CD4-positive, alpha-beta T cell (primary cell): ENCODE results near the gene SLC25A28. TPM values are rescaled to one million over a fixed set of nuclear protein-coding genes. Genes with fewer than 3 reads are reported as not detected.

ENCODE experiments used
- ATAC-seq: fragments of 200-7000 bp; cut with Tn5 transposase; one replicate; pipeline ENCODE4 v1.10.0; 2022; ENCODE audit warnings: mild to moderate bottlenecking; ENCODE audit not compliant: poor library complexity
- CTCF ChIA-PET: fragments of 350-600 bp; sonication (Branson Sonifier 250); formaldehyde crosslinking; loops from one replicate; lab custom pipeline; 2021; ENCODE audit warnings: antibody characterized with exemption, inconsistent platforms; lab: Charles Lee
- POLR2A ChIA-PET: fragments of 350-600 bp; sonication (Branson Sonifier 250); formaldehyde crosslinking; loops from one replicate; lab custom pipeline; 2021; ENCODE audit warnings: antibody characterized with exemption, inconsistent platforms; lab: Charles Lee
- DNase-seq, 14 experiments: peaks; one replicate each; pipeline ENCODE4 v3.0.0-alpha.2; 2013 to 2020; ENCODE audit warnings: mixed read lengths in 2 of 14
- H3K27ac ChIP-seq, 2 donors: one replicate each; pipeline versions ENCODE4 v1.5.1 to v1.7.0; 2013; ENCODE audit warnings: low read length in 2 of 2, low read depth in 1 of 2, mild to moderate bottlenecking in 1 of 2
- H3K27me3 ChIP-seq, 2 experiments: 1 replicate in 1 of 2; 2 replicates in 1 of 2; pipeline versions ENCODE4 v1.6.1 to v1.7.0; 2013; ENCODE audit warnings: low read length in 2 of 2, control low read depth in 1 of 2, mild to moderate bottlenecking in 1 of 2, moderate library complexity in 1 of 2; ENCODE audit not compliant: insufficient read depth in 2 of 2, control insufficient read depth in 1 of 2
- H3K36me3 ChIP-seq: one replicate; pipeline ENCODE4 v1.6.1; 2013; ENCODE audit warnings: low read length, control low read depth; ENCODE audit not compliant: insufficient read depth
- H3K4me1 ChIP-seq: one replicate; pipeline ENCODE4 v1.6.1; 2013; ENCODE audit warnings: low read length, control low read depth; ENCODE audit not compliant: insufficient read depth
- H3K4me3 ChIP-seq: one replicate; pipeline ENCODE4 v1.5.1; 2013; ENCODE audit warnings: mild to moderate bottlenecking, low read length, moderate library complexity
- H3K9me3 ChIP-seq, 2 experiments: 1 replicate in 1 of 2; 2 replicates in 1 of 2; pipeline versions ENCODE4 v1.6.1 to v1.7.0; 2013; ENCODE audit warnings: low read length in 2 of 2, mild to moderate bottlenecking in 2 of 2, control low read depth in 1 of 2, moderate library complexity in 1 of 2; ENCODE audit not compliant: control insufficient read depth in 1 of 2, insufficient read depth in 1 of 2
- H3K27ac Mint-ChIP-seq: one replicate; pipeline ENCODE4 v1.8.0; 2020; ENCODE audit warnings: mixed read lengths
- H3K27me3 Mint-ChIP-seq: one replicate; pipeline ENCODE4 v1.8.0; 2021; ENCODE audit warnings: mixed read lengths
- H3K36me3 Mint-ChIP-seq: one replicate; pipeline ENCODE4 v1.8.0; 2021; ENCODE audit warnings: low read depth, mixed read lengths
- H3K4me1 Mint-ChIP-seq: one replicate; pipeline ENCODE4 v1.8.0; 2021; ENCODE audit warnings: low read depth, mixed read lengths
- H3K4me3 Mint-ChIP-seq: one replicate; pipeline ENCODE4 v1.8.0; 2020; ENCODE audit warnings: mild to moderate bottlenecking, mixed read lengths
- H3K9me3 Mint-ChIP-seq: one replicate; pipeline ENCODE4 v1.8.0; 2020; ENCODE audit warnings: mixed read lengths
- intact Hi-C, 2 experiments: fragments of 100-400 bp; cut with DNase I in 1 of 2; cut with micrococcal nuclease in 1 of 2; formaldehyde crosslinking; loops; one replicate each; pipeline versions ENCODE4 v1.15.1 to v1.9.0; 2023 to 2025; cut with DNase I, micrococcal nuclease
- total RNA-seq, 174 experiments: library from RNA in 2 of 174; stranded (reverse) in 2 of 174; gene quantifications; one replicate each; pipeline ENCODE4 v1.2.3 and lab custom pipeline; 2021 to 2026
- TF ChIP-seq, protein P1 (sequence below): fragments of 200-600 bp; IDR thresholded peaks from one replicate; pipeline ENCODE4 v1.8.0; 2022; ENCODE audit warnings: antibody characterized with exemption, mild to moderate bottlenecking

The SLC25A28 gene
- total RNA-seq, 2 experiments from 2014 or later: 112 to 113 TPM

DNA sequence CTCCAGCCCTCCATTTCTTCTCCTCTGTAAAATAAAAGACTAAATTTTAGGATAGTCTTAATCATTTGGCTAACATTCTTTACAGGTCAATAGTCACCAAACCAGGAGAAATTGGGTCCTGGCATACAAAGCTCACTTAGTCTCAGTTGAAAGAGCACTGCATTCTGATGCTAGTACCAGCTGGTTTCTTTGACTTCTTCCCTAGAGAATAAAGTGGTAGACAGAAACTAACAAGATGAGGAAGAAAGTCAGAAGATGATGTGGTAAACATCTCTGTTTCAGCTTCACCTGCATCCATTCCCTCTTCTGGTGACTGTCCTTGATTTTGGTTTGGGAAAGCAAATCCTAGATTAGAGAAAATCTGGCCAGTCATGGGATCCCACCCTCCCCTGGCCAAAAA is 50.3 kb downstream of the SLC25A28 start:
- peaks cover 38% of the 10 kb centered on the region for H3K27me3 Mint-ChIP-seq
- H3K36me3 Mint-ChIP-seq: no peaks in the 10 kb centered on the region
- intact Hi-C loops: no loop called here
- H3K9me3 ChIP-seq: peaks cover 0 to 5% of the 10 kb centered on the region in 2 experiments
- DNase-seq (no peak), ATAC-seq (no peak)
- no peaks in the 10 kb centered on the region for H3K4me1 Mint-ChIP-seq
- ChIA-PET CTCF (no interaction called here), POLR2A (no interaction called here)
- H3K4me1 ChIP-seq: no peaks in the 10 kb centered on the region
- TF ChIP-seq, protein P1, sequence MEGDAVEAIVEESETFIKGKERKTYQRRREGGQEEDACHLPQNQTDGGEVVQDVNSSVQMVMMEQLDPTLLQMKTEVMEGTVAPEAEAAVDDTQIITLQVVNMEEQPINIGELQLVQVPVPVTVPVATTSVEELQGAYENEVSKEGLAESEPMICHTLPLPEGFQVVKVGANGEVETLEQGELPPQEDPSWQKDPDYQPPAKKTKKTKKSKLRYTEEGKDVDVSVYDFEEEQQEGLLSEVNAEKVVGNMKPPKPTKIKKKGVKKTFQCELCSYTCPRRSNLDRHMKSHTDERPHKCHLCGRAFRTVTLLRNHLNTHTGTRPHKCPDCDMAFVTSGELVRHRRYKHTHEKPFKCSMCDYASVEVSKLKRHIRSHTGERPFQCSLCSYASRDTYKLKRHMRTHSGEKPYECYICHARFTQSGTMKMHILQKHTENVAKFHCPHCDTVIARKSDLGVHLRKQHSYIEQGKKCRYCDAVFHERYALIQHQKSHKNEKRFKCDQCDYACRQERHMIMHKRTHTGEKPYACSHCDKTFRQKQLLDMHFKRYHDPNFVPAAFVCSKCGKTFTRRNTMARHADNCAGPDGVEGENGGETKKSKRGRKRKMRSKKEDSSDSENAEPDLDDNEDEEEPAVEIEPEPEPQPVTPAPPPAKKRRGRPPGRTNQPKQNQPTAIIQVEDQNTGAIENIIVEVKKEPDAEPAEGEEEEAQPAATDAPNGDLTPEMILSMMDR: no peak
- no peak overlapping the region for H3K4me3 Mint-ChIP-seq
- H3K4me3 ChIP-seq: no peak overlapping the region
- no peak overlapping the region for H3K27ac Mint-ChIP-seq
- no peak overlapping the region for H3K27ac ChIP-seq
- H3K36me3 ChIP-seq: no peaks in the 10 kb centered on the region
- peaks cover 5 to 15% of the 10 kb centered on the region in 2 experiments for H3K27me3 ChIP-seq
- no peaks in the 10 kb centered on the region for H3K9me3 Mint-ChIP-seq

DNA sequence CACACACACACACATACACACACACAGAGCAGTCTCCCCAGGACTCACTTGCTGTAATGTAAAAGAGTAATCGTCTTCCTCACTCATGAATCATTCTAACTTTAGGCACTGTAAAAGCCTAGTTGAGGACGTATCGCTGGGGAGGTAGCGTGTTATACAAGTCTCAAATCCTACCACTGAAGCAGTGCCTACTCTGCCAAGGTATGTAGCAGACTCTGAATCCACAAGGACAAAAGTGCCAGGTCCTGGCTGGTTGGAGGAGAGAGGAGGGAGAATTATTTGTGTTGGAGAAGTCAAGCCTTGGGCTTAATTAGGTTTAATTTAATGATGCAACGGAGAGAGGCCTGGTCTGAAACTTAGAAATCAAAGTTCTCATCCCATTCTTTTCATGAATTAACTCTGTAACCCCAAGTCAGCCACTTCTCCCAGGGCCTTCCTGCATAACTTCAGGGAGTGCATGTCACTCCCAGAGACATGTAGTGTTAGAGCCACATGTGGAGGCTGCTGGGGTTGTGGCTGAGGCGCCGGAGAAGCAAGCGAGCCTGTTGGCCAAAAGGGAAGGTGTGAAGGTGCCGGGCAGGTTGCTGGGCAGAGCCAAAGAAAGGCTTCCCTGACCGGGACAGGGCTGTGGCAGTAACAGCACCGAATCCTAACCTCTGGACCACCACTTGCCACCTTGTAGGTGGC is 50.8 kb downstream of the SLC25A28 start:
- no peak overlapping the region for H3K4me3 ChIP-seq
- intact Hi-C loops: no loop called here
- no peak overlapping the region for H3K27ac ChIP-seq
- peaks cover 5 to 15% of the 10 kb centered on the region in 2 experiments for H3K27me3 ChIP-seq
- Mint-ChIP-seq H3K27ac (no peak overlapping the region), H3K4me1 (no peaks in the 10 kb centered on the region), H3K27me3 (peaks cover 42% of the 10 kb centered on the region), H3K36me3 (no peaks in the 10 kb centered on the region), H3K9me3 (no peaks in the 10 kb centered on the region), H3K4me3 (no peak overlapping the region)
- no peaks in the 10 kb centered on the region for H3K36me3 ChIP-seq
- TF ChIP-seq, protein P1: no peak
- H3K4me1 ChIP-seq: no peaks in the 10 kb centered on the region
- no peak for ATAC-seq
- DNase-seq: no peak
- ChIA-PET CTCF (no interaction called here), POLR2A (no interaction called here)
- H3K9me3 ChIP-seq: peaks cover 0 to 5% of the 10 kb centered on the region in 2 experiments

DNA sequence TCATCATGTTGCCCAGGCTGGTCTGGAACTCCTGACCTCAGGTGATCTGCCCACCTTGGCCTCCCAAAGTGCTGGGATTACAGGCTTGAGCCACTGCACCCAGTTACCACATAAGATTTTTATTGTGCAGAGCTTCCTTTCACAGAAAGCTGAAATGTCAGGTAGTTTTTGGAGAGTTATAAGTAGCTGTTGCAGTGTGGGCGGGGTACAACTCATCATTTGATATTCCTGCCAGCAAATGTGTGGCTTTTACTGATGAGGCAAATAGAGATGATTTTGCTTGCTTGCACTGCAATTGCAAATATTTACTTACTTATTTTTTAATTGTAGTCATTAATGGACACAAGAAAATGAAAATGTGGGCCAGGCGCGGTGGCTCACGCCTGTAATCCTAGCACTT is 55.1 kb downstream of the SLC25A28 start:
- no peaks in the 10 kb centered on the region for H3K4me1 ChIP-seq
- intact Hi-C loops: no loop called here
- H3K36me3 Mint-ChIP-seq: no peaks in the 10 kb centered on the region
- no peak overlapping the region for H3K4me3 Mint-ChIP-seq
- H3K9me3 Mint-ChIP-seq: no peaks in the 10 kb centered on the region
- no peaks in the 10 kb centered on the region for H3K4me1 Mint-ChIP-seq
- H3K36me3 ChIP-seq: no peaks in the 10 kb centered on the region
- DNase-seq (no peak), ATAC-seq (no peak)
- H3K9me3 ChIP-seq: no peaks in the 10 kb centered on the region
- no peak overlapping the region for H3K27ac ChIP-seq
- H3K27ac Mint-ChIP-seq: no peak overlapping the region
- TF ChIP-seq, protein P1: no peak
- H3K4me3 ChIP-seq: no peak overlapping the region
- peaks cover 7 to 9% of the 10 kb centered on the region in 2 experiments for H3K27me3 ChIP-seq
- POLR2A ChIA-PET: no interaction called here
- H3K27me3 Mint-ChIP-seq: peaks cover 53% of the 10 kb centered on the region
- CTCF ChIA-PET: interaction anchor here (1.0 to 1.1 kb wide), 2 partner anchors 13 to 129 kb away, joined by 3 read pairs; no protein-coding TSS in a partner anchor
